Activated CD4-positive, alpha-beta T cell treated with anti-CD3 and anti-CD28 coated beads for 24 hours (primary cell): ENCODE measurements around the gene JOSD1.

Experiments
- DNase-seq, 2 donors: peaks; one replicate each; pipeline ENCODE4 v3.0.0-alpha.2; 2020; ENCODE audit warnings: low read depth in 2 of 2

JOSD1 gene

GRCh38 chr22:38700789-38701628 lies at the start of gene JOSD1:
TSS of gene JOSD1 (minus strand) at chr22:38700943. CDS start at chr22:38699987, 956 bp downstream.
- DNase-seq: peak; percentile 93 to 97

- DNase-seq: no peak
These were observed 49.4 kb upstream of the JOSD1 start for GRCh38 chr22:38750104-38750503.

- no peak for DNase-seq
These were observed 47.9 kb upstream of the JOSD1 start for GRCh38 chr22:38748487-38749136.

GRCh38 chr22:38745676-38746460 lies 45.1 kb upstream of the JOSD1 start:
- no peak for DNase-seq

GRCh38 chr22:38744981-38745380 lies 44.2 kb upstream of the JOSD1 start:
- no peak for DNase-seq

GRCh38 chr22:38742176-38742942 lies 41.6 kb upstream of the JOSD1 start:
- no peak for DNase-seq

GRCh38 chr22:38741576-38741975 lies 40.8 kb upstream of the JOSD1 start:
- no peak for DNase-seq

- DNase-seq: no peak
These were observed 40.4 kb upstream of the JOSD1 start for GRCh38 chr22:38741166-38741565.

GRCh38 chr22:38740754-38741153 lies 40.0 kb upstream of the JOSD1 start:
- DNase-seq: no peak

- no peak for DNase-seq
These were observed 39.5 kb upstream of the JOSD1 start for GRCh38 chr22:38740116-38740723.

- no peak for DNase-seq
These were observed 38.7 kb upstream of the JOSD1 start for GRCh38 chr22:38739300-38740055.

- no peak for DNase-seq
These were observed 37.8 kb upstream of the JOSD1 start for GRCh38 chr22:38738475-38739070.

- no peak for DNase-seq
These were observed 36.7 kb upstream of the JOSD1 start for GRCh38 chr22:38737302-38738060.

- no peak for DNase-seq
These were observed 35.5 kb upstream of the JOSD1 start for GRCh38 chr22:38736257-38736570.

GRCh38 chr22:38735465-38736256 lies 34.9 kb upstream of the JOSD1 start:
- no peak for DNase-seq

GRCh38 chr22:38735126-38735464 lies 34.4 kb upstream of the JOSD1 start:
- no peak for DNase-seq

GRCh38 chr22:38734421-38735100 lies 33.8 kb upstream of the JOSD1 start:
- DNase-seq: no peak

GRCh38 chr22:38733724-38734381 lies 33.1 kb upstream of the JOSD1 start:
- no peak for DNase-seq
